Measurements from ENCODE around the gene FOXL1. TPM values are rescaled to one million over a fixed set of nuclear protein-coding genes. Genes with fewer than 3 reads are reported as not detected.

The FOXL1 gene
- total RNA-seq (2011; cell fraction: chromatin; rRNA removed; ENCODE audit: low replicate concordance), result not detected in 2 replicates
- not detected in 2 replicates for total RNA-seq (2011; cell fraction: nucleolus; rRNA removed)
- not detected in 2 replicates for total RNA-seq (2011; cell fraction: nucleoplasm; rRNA removed)
- total RNA-seq (2014; rRNA removed) (not detected in 2 replicates), total RNA-seq (2014; rRNA removed; fragmentation: Illumina TruSeq; extraction: Trizol) (not detected in 2 replicates), total RNA-seq (2015; rRNA removed; fragmentation: Illumina TruSeq; extraction: Trizol) (not detected in 2 replicates), total RNA-seq (2021) (not detected in 2 replicates), polyA plus RNA-seq (2011; rRNA removed) (not detected in 2 replicates), polyA plus RNA-seq (2014; fragmentation: Illumina TruSeq; extraction: Trizol) (not detected in 2 replicates), polyA plus RNA-seq (2014; fragmentation: Nextera tagmentation; extraction: Ambion mirVana) (not detected), polyA plus RNA-seq (2014; rRNA removed) (not detected in 2 replicates), polyA minus RNA-seq (2011; rRNA and poly(A)+ RNA removed) (not detected in 2 replicates), Bru-seq, nascent RNA (not detected), BruChase-seq, experiment 1, labeled RNA remaining after a 2-hour chase (percentile 18 among the genes with signal in this experiment), BruChase-seq, experiment 2, labeled RNA remaining after a 6-hour chase (percentile 33 among the genes with signal in this experiment)
- polyA plus RNA-seq (2011; cell fraction: cytosol; rRNA removed), result not detected in 2 replicates
- not detected in 2 replicates for polyA plus RNA-seq (2011; cell fraction: nucleus; rRNA removed)
- polyA plus RNA-seq (2012), result not detected in 2 replicates
- 0.36 TPM in 1 of 2 replicates, not detected in the other for polyA minus RNA-seq (2011; cell fraction: cytosol; rRNA and poly(A)+ RNA removed)
- 0.13 TPM in 1 of 2 replicates, not detected in the other for polyA minus RNA-seq (2011; cell fraction: nucleus; rRNA and poly(A)+ RNA removed)
- long read RNA-seq, experiment 1, result 0 reads
- long read RNA-seq, experiment 2, result 0 reads
- long read RNA-seq, experiment 3, result 0 reads

- TF ChIP-seq MBD2 (IDR thresholded peaks at IDR 0.05; ENCODE audit: borderline replicate concordance, low read depth) (no peak), MCM2 (IDR thresholded peaks at IDR 0.05; ENCODE audit: low read depth) (no peak), WHSC1 (IDR thresholded peaks at IDR 0.05; ENCODE audit: low read length) (no peak), XRCC4 (IDR thresholded peaks at IDR 0.05; ENCODE audit: extremely low read depth, insufficient read depth, insufficient read length) (no peak), EGR1 (conservative IDR thresholded peaks at IDR 0.05) (no peak), RFX5 (IDR thresholded peaks at IDR 0.05; ENCODE audit: low read depth, low read length) (no peak), ASH1L (IDR thresholded peaks at IDR 0.05; ENCODE audit: borderline replicate concordance, low read depth, partially characterized antibody) (no peak), FOXK1 (CRISPR knock-in tag; IDR thresholded peaks at IDR 0.05; ENCODE audit: borderline replicate concordance) (no peak), DACH1 (IDR thresholded peaks at IDR 0.05; ENCODE audit: partially characterized antibody) (no peak), NFE2 (IDR thresholded peaks at IDR 0.05; ENCODE audit: low read depth) (no peak), ARHGAP35 (IDR thresholded peaks at IDR 0.05; ENCODE audit: partially characterized antibody) (no peak), RFX1 (IDR thresholded peaks at IDR 0.05) (no peak), RHOXF2B (CRISPR knock-in tag; conservative IDR thresholded peaks at IDR 0.05) (no peak), ZNF184 (CRISPR knock-in tag; IDR thresholded peaks at IDR 0.05) (no peak), ZNF232 (CRISPR knock-in tag; IDR thresholded peaks at IDR 0.05) (no peak), ETS2 (tag; IDR thresholded peaks at IDR 0.05; ENCODE audit: borderline replicate concordance, poor library complexity, severe bottlenecking) (no peak), FOS (IDR thresholded peaks at IDR 0.05; ENCODE audit: extremely low read depth, insufficient read length) (no peak), PRMT5 (CRISPR knock-in tag; IDR thresholded peaks at IDR 0.05) (no peak)
- ATAC-seq, result no peak
- H3K9ac ChIP-seq (ENCODE audit: insufficient read depth in 1 of 2, low read depth in 2 of 2, low read length in 2 of 2), result no peak within 1 kb of the TSS
- DNase-seq (ENCODE audit: extremely low read depth in 1 of 4, low spot score in 3 of 4), result no peak
- no peaks in the 10 kb centered on the region for H3K36me3 ChIP-seq (ENCODE audit: control insufficient read depth, insufficient read depth, low read length)
- H3K4me2 ChIP-seq (ENCODE audit: insufficient read depth, low read length), result no peak within 1 kb of the TSS
- POLR2A ChIA-PET, result interaction anchor here (0.7 kb wide), 1 partner anchor 12 kb away, joined by 3 read pairs; the partner anchor contains the start of gene FOXC2
- H3K4me3 ChIP-seq, result no peak within 1 kb of the TSS
- no peak within 1 kb of the TSS for H2AFZ ChIP-seq (ENCODE audit: low read depth, low read length)
- no peak within 1 kb of the TSS for H3K27ac ChIP-seq (ENCODE audit: extremely low read depth, low read depth, low read length)
- H4K20me1 ChIP-seq (replicated peaks; ENCODE audit: control insufficient read depth, insufficient read depth, low read length), result no peaks in the 10 kb centered on the region; the same call in 1 of the 2 replicates
- in situ Hi-C loops (cut with MboI) (no loop called here), intact Hi-C loops (cut with micrococcal nuclease) (no loop called here)
- no peaks in the 10 kb centered on the region for H3K9me3 ChIP-seq (replicated peaks; ENCODE audit: control insufficient read depth, insufficient read depth, low read depth, low read length)
- H3K9me1 ChIP-seq (ENCODE audit: control insufficient read depth, insufficient read depth, low read length), result no peaks in the 10 kb centered on the region
- peaks cover 0 to 19% of the 10 kb centered on the region in 2 experiments; a peak in 3 of 5 replicates for H3K4me1 ChIP-seq (replicated peaks in 1 of 2; ENCODE audit: control insufficient read depth in 2 of 2, insufficient read depth in 2 of 2, low read length in 2 of 2)
- CTCF ChIA-PET (ENCODE audit: low intra/inter-chr PET ratio), result no interaction called here
- WGBS (ENCODE audit: insufficient coverage, low coverage, missing lambda C conversion rate), result 12% methylated on average over 13 of the region's 13 CpGs
- peaks cover 33 to 61% of the 10 kb centered on the region in 2 experiments for H3K27me3 ChIP-seq (ENCODE audit: control insufficient read depth in 2 of 2, insufficient read depth in 2 of 2, low read length in 2 of 2)
- FAIRE-seq, result no peak
- no TSS peak for BruUV-seq (replicated peaks)
- H3K79me2 ChIP-seq (ENCODE audit: control insufficient read depth, insufficient read depth, low read length), result no peaks in the 10 kb centered on the region
Observed at GRCh38 chr16:86578061-86578599, at the start of gene FOXL1. TSS of gene FOXL1 (plus strand) at chr16:86578549. CDS start at chr16:86578724, 175 bp downstream.

Data from K562 (cell line).